ENCODE results near the gene KLK11.

Gene KLK11

GRCh38 chr19:51025401-51025800 lies 1.0 kb downstream of the KLK11 start:
- H3K4me3 ChIP-seq (ENCODE audit: low read length) = no peak overlapping the region
- peaks cover 48% of the 10 kb centered on the region for H3K27me3 ChIP-seq (ENCODE audit: insufficient read depth, low read length)
- no peak overlapping the region for H2AFZ ChIP-seq (ENCODE audit: low read depth, low read length)
- no peaks in the 10 kb centered on the region for H3K36me3 ChIP-seq (ENCODE audit: insufficient read depth, low read length)
- no peaks in the 10 kb centered on the region for H3K4me1 ChIP-seq (ENCODE audit: insufficient read depth, low read length)
- H3K9me3 ChIP-seq (ENCODE audit: low read length) = no peaks in the 10 kb centered on the region

- no peaks in the 10 kb centered on the region for H3K9me3 ChIP-seq (ENCODE audit: low read length)
- H3K27me3 ChIP-seq (ENCODE audit: insufficient read depth, low read length) = peaks cover 52% of the 10 kb centered on the region
- H3K36me3 ChIP-seq (ENCODE audit: insufficient read depth, low read length) = no peaks in the 10 kb centered on the region
- no peaks in the 10 kb centered on the region for H3K4me1 ChIP-seq (ENCODE audit: insufficient read depth, low read length)
- no peak overlapping the region for H2AFZ ChIP-seq (ENCODE audit: low read depth, low read length)
- no peak overlapping the region for H3K4me3 ChIP-seq (ENCODE audit: low read length)
Measured at GRCh38 chr19:51024924-51025323, 1.5 kb downstream of the KLK11 start.

DNA sequence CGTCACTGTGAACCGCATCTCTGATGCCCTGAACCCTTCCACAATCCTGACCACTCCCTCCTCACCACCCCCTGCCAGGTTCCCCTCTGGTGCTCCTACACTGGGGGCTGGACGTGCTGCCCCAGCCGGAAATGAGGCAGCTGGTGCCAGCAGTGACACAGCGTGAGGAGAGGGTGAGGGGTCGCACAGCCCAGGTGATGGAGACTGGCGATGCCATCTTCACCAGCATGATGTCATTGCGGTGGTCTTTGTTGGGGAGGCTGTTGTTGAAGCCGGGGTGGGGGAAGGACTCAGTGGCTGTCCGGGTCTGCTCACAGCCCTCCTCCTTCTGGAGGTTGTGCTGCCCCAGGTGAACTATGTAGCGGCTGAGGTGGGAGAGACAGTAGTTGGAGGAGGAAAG lies 2.5 kb downstream of the KLK11 start:
- no peak overlapping the region for H3K4me3 ChIP-seq (ENCODE audit: low read length)
- no peaks in the 10 kb centered on the region for H3K36me3 ChIP-seq (ENCODE audit: insufficient read depth, low read length)
- H3K27me3 ChIP-seq (ENCODE audit: insufficient read depth, low read length) = peaks cover 62% of the 10 kb centered on the region

DNA sequence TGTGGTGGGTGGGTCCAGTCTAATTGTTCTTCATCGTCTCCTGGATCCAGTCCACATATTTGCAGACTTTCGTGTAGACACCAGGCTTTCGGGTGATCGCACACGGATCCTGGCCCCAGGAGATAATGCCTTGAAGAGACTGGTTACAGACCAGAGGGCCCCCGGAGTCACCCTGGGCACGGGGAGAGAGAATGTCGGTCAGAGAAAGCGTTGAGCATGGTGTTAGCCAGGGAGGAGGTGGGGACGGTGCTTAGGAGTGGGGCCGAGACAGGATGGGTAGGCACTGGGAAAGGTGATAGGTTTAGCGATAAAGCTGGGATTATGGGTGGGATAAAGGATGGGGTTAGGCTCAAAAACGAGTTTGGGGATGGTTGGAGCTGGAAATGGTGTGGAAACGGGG lies 3.9 kb downstream of the KLK11 start:
- no peaks in the 10 kb centered on the region for H3K36me3 ChIP-seq (ENCODE audit: insufficient read depth, low read length)
- no peak overlapping the region for H3K4me3 ChIP-seq (ENCODE audit: low read length)
- H3K9me3 ChIP-seq (ENCODE audit: low read length) = no peaks in the 10 kb centered on the region
- no peak overlapping the region for H2AFZ ChIP-seq (ENCODE audit: low read depth, low read length)
- no peaks in the 10 kb centered on the region for H3K4me1 ChIP-seq (ENCODE audit: insufficient read depth, low read length)
- peaks cover 63% of the 10 kb centered on the region for H3K27me3 ChIP-seq (ENCODE audit: insufficient read depth, low read length)

More for the DNA sequence above, 2.5 kb downstream of the KLK11 start:
- Histone ChIP-seq H3K4me1 (ENCODE audit: insufficient read depth, low read length) (no peaks in the 10 kb centered on the region), H2AFZ (ENCODE audit: low read depth, low read length) (no peak overlapping the region), H3K9me3 (ENCODE audit: low read length) (no peaks in the 10 kb centered on the region)

GRCh38 chr19:51020988-51021651 lies 5.3 kb downstream of the KLK11 start:
- no peak overlapping the region for H3K4me3 ChIP-seq (ENCODE audit: low read length)
- no peaks in the 10 kb centered on the region for H3K36me3 ChIP-seq (ENCODE audit: insufficient read depth, low read length)
- no peaks in the 10 kb centered on the region for H3K9me3 ChIP-seq (ENCODE audit: low read length)
- peaks cover 61% of the 10 kb centered on the region for H3K27me3 ChIP-seq (ENCODE audit: insufficient read depth, low read length)
- H2AFZ ChIP-seq (ENCODE audit: low read depth, low read length) = no peak overlapping the region
- no peaks in the 10 kb centered on the region for H3K4me1 ChIP-seq (ENCODE audit: insufficient read depth, low read length)

DNA sequence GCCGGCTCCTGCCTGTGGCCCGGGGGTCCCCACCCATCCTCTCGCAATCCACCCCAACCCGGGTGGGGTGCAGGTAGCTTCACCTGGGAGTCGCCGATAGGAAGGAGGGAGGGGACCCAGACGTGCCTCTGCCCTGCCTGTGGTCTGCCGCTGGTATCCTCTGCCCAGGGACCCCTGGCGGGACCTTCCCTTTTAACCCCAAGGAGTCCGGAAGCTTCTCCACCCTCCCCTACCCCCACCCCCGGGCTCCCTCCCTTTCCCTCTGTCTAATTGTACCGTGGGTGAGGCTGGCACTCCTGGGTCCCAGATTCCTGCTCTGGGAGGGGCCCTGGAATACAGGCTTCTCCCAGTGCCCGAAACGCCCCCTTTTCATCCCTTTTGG lies 6.9 kb downstream of the KLK11 start, which contains the start of gene KLK10:
TSS of gene KLK10 (minus strand) at position 166 of the 382 bp plus-strand sequence. CDS start 579 bp downstream, outside the sequence.
- Histone ChIP-seq H3K36me3 (ENCODE audit: insufficient read depth, low read length) (no peaks in the 10 kb centered on the region), H3K4me1 (ENCODE audit: insufficient read depth, low read length) (no peaks in the 10 kb centered on the region), H3K27me3 (ENCODE audit: insufficient read depth, low read length) (peaks cover 66% of the 10 kb centered on the region), H3K9me3 (ENCODE audit: low read length) (no peaks in the 10 kb centered on the region), H2AFZ (ENCODE audit: low read depth, low read length) (no peak within 1 kb of the TSS), H3K4me3 (ENCODE audit: low read length) (no peak within 1 kb of the TSS)

- H3K36me3 ChIP-seq (ENCODE audit: insufficient read depth, low read length) = no peaks in the 10 kb centered on the region
- H3K9me3 ChIP-seq (ENCODE audit: low read length) = no peaks in the 10 kb centered on the region
- H3K27me3 ChIP-seq (ENCODE audit: insufficient read depth, low read length) = peaks cover 64% of the 10 kb centered on the region
- no peaks in the 10 kb centered on the region for H3K4me1 ChIP-seq (ENCODE audit: insufficient read depth, low read length)
- no peak overlapping the region for H3K4me3 ChIP-seq (ENCODE audit: low read length)
- H2AFZ ChIP-seq (ENCODE audit: low read depth, low read length) = no peak overlapping the region
Measured at GRCh38 chr19:51018745-51019543, 7.5 kb downstream of the KLK11 start.

DNA sequence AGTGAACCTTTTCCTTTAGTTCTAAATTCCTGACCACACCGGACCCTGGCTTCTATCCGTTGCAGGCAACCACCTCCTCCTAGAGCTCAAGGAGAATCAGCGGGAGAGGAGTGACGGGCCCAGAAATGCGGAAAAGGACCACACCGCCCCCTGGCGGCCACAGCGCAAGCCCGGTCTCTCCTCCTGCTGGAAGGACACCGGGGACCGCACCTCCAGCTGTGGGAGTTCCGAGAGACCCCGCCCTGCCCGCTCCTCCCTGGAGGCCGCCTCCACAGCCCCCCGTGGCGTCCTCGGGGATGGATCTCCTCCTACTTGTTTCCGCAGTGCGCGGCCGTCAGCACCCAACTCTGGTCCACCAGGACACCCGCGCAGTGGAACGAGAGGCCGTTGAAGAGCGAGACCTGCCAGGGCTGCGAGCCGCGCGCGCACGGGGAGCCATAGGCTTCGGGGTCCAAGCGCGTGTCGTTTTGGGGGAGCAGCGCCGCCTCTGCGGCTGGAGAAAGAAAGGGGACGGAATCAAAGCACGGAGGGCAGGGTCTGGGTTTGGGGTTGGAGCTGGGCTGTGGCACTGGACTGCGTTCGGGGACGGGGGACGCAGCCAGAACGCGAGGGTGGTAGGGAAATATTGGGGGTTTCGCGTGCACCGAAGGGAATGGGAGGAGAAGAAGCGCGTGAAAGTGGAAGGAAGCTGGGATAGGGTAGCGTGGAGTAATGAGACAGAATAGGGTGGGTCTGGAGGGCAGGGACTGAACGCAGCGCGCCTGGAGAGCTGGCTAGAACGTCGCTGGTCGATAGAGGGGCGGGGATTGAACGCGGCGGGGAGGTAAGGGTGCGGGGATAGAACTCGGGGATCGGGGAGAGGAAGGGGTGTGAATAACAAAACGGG lies 9.4 kb downstream of the KLK11 start:
- no peaks in the 10 kb centered on the region for H3K36me3 ChIP-seq (ENCODE audit: insufficient read depth, low read length)
- no peak overlapping the region for H3K4me3 ChIP-seq (ENCODE audit: low read length)
- H3K4me1 ChIP-seq (ENCODE audit: insufficient read depth, low read length) = no peaks in the 10 kb centered on the region
- H3K9me3 ChIP-seq (ENCODE audit: low read length) = no peaks in the 10 kb centered on the region
- H2AFZ ChIP-seq (ENCODE audit: low read depth, low read length) = no peak overlapping the region
- H3K27me3 ChIP-seq (ENCODE audit: insufficient read depth, low read length) = peaks cover 47% of the 10 kb centered on the region

- Histone ChIP-seq H3K4me3 (ENCODE audit: low read length) (no peak overlapping the region), H3K4me1 (ENCODE audit: insufficient read depth, low read length) (no peaks in the 10 kb centered on the region), H3K9me3 (ENCODE audit: low read length) (no peaks in the 10 kb centered on the region), H2AFZ (ENCODE audit: low read depth, low read length) (no peak overlapping the region), H3K27me3 (ENCODE audit: insufficient read depth, low read length) (peaks cover 45% of the 10 kb centered on the region), H3K36me3 (ENCODE audit: insufficient read depth, low read length) (no peaks in the 10 kb centered on the region)
Measured at GRCh38 chr19:51015691-51016267, 10.6 kb downstream of the KLK11 start.

GRCh38 chr19:51014242-51014641 lies 12.2 kb downstream of the KLK11 start:
- Histone ChIP-seq H3K4me1 (ENCODE audit: insufficient read depth, low read length) (no peaks in the 10 kb centered on the region), H3K4me3 (ENCODE audit: low read length) (no peak overlapping the region), H3K36me3 (ENCODE audit: insufficient read depth, low read length) (no peaks in the 10 kb centered on the region), H3K27me3 (ENCODE audit: insufficient read depth, low read length) (peaks cover 37% of the 10 kb centered on the region), H3K9me3 (ENCODE audit: low read length) (no peaks in the 10 kb centered on the region), H2AFZ (ENCODE audit: low read depth, low read length) (no peak overlapping the region)

DNA sequence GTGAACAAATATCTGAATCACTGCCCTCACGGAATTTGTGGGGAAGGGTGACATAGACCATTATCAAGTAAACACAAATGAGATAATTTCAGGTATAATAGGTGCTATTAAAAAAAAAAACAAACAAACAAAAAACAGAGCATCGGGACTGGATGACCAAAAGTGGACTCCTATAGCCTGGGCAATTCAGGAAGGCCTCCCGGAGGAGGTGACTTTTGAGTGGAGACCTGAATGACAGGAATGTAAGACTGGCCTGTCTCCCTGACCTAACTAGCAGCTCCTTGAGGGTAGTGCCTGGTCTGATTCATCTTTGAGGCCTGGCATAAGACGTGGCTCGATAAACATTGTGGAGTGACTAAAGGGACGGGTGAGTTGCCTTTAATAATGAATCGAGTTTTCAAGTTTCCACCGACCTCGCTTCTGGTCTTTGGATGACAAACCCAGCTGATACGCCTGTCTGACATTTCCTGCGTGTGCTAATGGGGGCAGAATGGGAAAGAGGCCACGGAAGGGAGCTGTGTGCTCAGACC lies 13.7 kb downstream of the KLK11 start:
- H3K27me3 ChIP-seq (ENCODE audit: insufficient read depth, low read length) = peaks cover 31% of the 10 kb centered on the region
- H3K4me3 ChIP-seq (ENCODE audit: low read length) = no peak overlapping the region

GRCh38 chr19:51010066-51010795 lies 16.2 kb downstream of the KLK11 start:
- no peaks in the 10 kb centered on the region for H3K9me3 ChIP-seq (ENCODE audit: low read length)
- no peaks in the 10 kb centered on the region for H3K36me3 ChIP-seq (ENCODE audit: insufficient read depth, low read length)
- H3K4me3 ChIP-seq (ENCODE audit: low read length) = no peak overlapping the region
- no peak overlapping the region for H2AFZ ChIP-seq (ENCODE audit: low read depth, low read length)
- H3K27me3 ChIP-seq (ENCODE audit: insufficient read depth, low read length) = peaks cover 15% of the 10 kb centered on the region
- no peaks in the 10 kb centered on the region for H3K4me1 ChIP-seq (ENCODE audit: insufficient read depth, low read length)

More for the DNA sequence above, 13.7 kb downstream of the KLK11 start:
- H3K9me3 ChIP-seq (ENCODE audit: low read length) = no peaks in the 10 kb centered on the region
- H2AFZ ChIP-seq (ENCODE audit: low read depth, low read length) = no peak overlapping the region
- H3K36me3 ChIP-seq (ENCODE audit: insufficient read depth, low read length) = no peaks in the 10 kb centered on the region
- H3K4me1 ChIP-seq (ENCODE audit: insufficient read depth, low read length) = no peaks in the 10 kb centered on the region

Data from neuron (in vitro differentiated cells).